ENCODE results near the gene MRPS6. TPM values are rescaled to one million over a fixed set of nuclear protein-coding genes. Genes with fewer than 3 reads are reported as not detected.

Gene MRPS6
- total and polyA plus RNA-seq, 3 experiments from 2014 or later, result 134 to 163 (median 136) TPM

GRCh38 chr21:34123609-34124008 lies 50.2 kb downstream of the MRPS6 start:
- POLR2A ChIA-PET, result interaction anchor here (0.5 kb wide), 1 partner anchor 60 kb away, joined by 3 read pairs; no protein-coding TSS in a partner anchor
- no peaks in the 10 kb centered on the region for H3K9me3 ChIP-seq (ENCODE audit: low read length)
- H3K27me3 ChIP-seq (ENCODE audit: insufficient read depth, low read length, poor library complexity, severe bottlenecking), result no peaks in the 10 kb centered on the region
- no peak for DNase-seq
- Mint-ChIP-seq H3K27me3 (no peaks in the 10 kb centered on the region), H3K4me1 (peaks cover 54 to 86% (median 75%) of the 10 kb centered on the region in 3 donors), H3K4me3 (no peak overlapping the region), H3K36me3 (peaks cover 6 to 43% (median 17%) of the 10 kb centered on the region in 3 donors), H3K27ac (peak overlapping the region in 3 of 8 donors; percentile 25 to 92 (median 36)), H3K9me3 (no peaks in the 10 kb centered on the region)
- no peak overlapping the region for H3K4me3 ChIP-seq (ENCODE audit: low read length)
- H3K27ac ChIP-seq (ENCODE audit: low read depth, low read length), result no peak overlapping the region
- no peaks in the 10 kb centered on the region for H3K36me3 ChIP-seq (ENCODE audit: insufficient read depth, low read length)
- peaks cover 14% of the 10 kb centered on the region for H3K4me1 ChIP-seq (ENCODE audit: insufficient read depth, low read length)
- CTCF ChIA-PET, result interaction anchor here (1.4 kb wide), 1 partner anchor 199 kb away, joined by 4 read pairs; no protein-coding TSS in a partner anchor

GRCh38 chr21:34126269-34126668 lies 52.9 kb downstream of the MRPS6 start:
- Mint-ChIP-seq H3K9me3 (no peaks in the 10 kb centered on the region), H3K4me1 (peaks cover 71 to 95% (median 85%) of the 10 kb centered on the region in 3 donors), H3K4me3 (no peak overlapping the region), H3K27ac (peak overlapping the region in 7 of 8 donors; percentile 23 to 80 (median 41)), H3K27me3 (no peaks in the 10 kb centered on the region), H3K36me3 (peaks cover 6 to 59% (median 23%) of the 10 kb centered on the region in 3 donors)
- no peak overlapping the region for H3K4me3 ChIP-seq (ENCODE audit: low read length)
- H3K9me3 ChIP-seq (ENCODE audit: low read length), result no peaks in the 10 kb centered on the region
- H3K27me3 ChIP-seq (ENCODE audit: insufficient read depth, low read length, poor library complexity, severe bottlenecking), result no peaks in the 10 kb centered on the region
- H3K27ac ChIP-seq (ENCODE audit: low read depth, low read length), result no peak overlapping the region
- peak in 1 of 5 donors; percentile 53 for DNase-seq
- H3K36me3 ChIP-seq (ENCODE audit: insufficient read depth, low read length), result no peaks in the 10 kb centered on the region
- POLR2A ChIA-PET, result no interaction called here
- H3K4me1 ChIP-seq (ENCODE audit: insufficient read depth, low read length), result peaks cover 39% of the 10 kb centered on the region
- CTCF ChIA-PET, result no interaction called here

GRCh38 chr21:34126691-34127090 lies 53.3 kb downstream of the MRPS6 start:
- Mint-ChIP-seq H3K27ac (peak overlapping the region in 4 of 8 donors; percentile 14 to 72 (median 36)), H3K9me3 (no peaks in the 10 kb centered on the region), H3K4me1 (peaks cover 70 to 95% (median 85%) of the 10 kb centered on the region in 3 donors), H3K27me3 (no peaks in the 10 kb centered on the region), H3K4me3 (no peak overlapping the region), H3K36me3 (peaks cover 6 to 63% (median 23%) of the 10 kb centered on the region in 3 donors)
- POLR2A ChIA-PET, result no interaction called here
- Histone ChIP-seq H3K27me3 (ENCODE audit: insufficient read depth, low read length, poor library complexity, severe bottlenecking) (no peaks in the 10 kb centered on the region), H3K36me3 (ENCODE audit: insufficient read depth, low read length) (no peaks in the 10 kb centered on the region), H3K4me1 (ENCODE audit: insufficient read depth, low read length) (peaks cover 40% of the 10 kb centered on the region), H3K4me3 (ENCODE audit: low read length) (no peak overlapping the region), H3K9me3 (ENCODE audit: low read length) (no peaks in the 10 kb centered on the region), H3K27ac (ENCODE audit: low read depth, low read length) (no peak overlapping the region)
- CTCF ChIA-PET, result no interaction called here
- DNase-seq, result no peak

GRCh38 chr21:34128124-34128523 lies 54.7 kb downstream of the MRPS6 start:
- peaks cover 78 to 98% (median 86%) of the 10 kb centered on the region in 3 donors for H3K4me1 Mint-ChIP-seq
- POLR2A ChIA-PET, result no interaction called here

GRCh38 chr21:34128674-34129038 lies 55.3 kb downstream of the MRPS6 start:
- H3K27me3 ChIP-seq (ENCODE audit: insufficient read depth, low read length, poor library complexity, severe bottlenecking), result no peaks in the 10 kb centered on the region
- H3K4me1 Mint-ChIP-seq, result peaks cover 79 to 98% (median 86%) of the 10 kb centered on the region in 3 donors
- H3K9me3 ChIP-seq (ENCODE audit: low read length), result no peaks in the 10 kb centered on the region
- no peak for DNase-seq
- peaks cover 11 to 80% (median 28%) of the 10 kb centered on the region in 3 donors for H3K36me3 Mint-ChIP-seq
- no peaks in the 10 kb centered on the region for H3K9me3 Mint-ChIP-seq
- H3K27ac Mint-ChIP-seq, result peak overlapping the region in 7 of 8 donors; percentile 5 to 73 (median 56)
- POLR2A ChIA-PET, result no interaction called here
- peaks cover 54% of the 10 kb centered on the region for H3K4me1 ChIP-seq (ENCODE audit: insufficient read depth, low read length)
- CTCF ChIA-PET, result interaction anchor here (0.7 to 1.5 kb wide), 6 partner anchors 9 to 220 kb away, joined by 3 to 5 read pairs (median 3); no protein-coding TSS in a partner anchor
- H3K27ac ChIP-seq (ENCODE audit: low read depth, low read length), result no peak overlapping the region
- H3K36me3 ChIP-seq (ENCODE audit: insufficient read depth, low read length), result no peaks in the 10 kb centered on the region
- H3K27me3 Mint-ChIP-seq, result no peaks in the 10 kb centered on the region
- peak overlapping the region in 3 of 7 donors; percentile 6 to 76 (median 30) for H3K4me3 Mint-ChIP-seq
- H3K4me3 ChIP-seq (ENCODE audit: low read length), result no peak overlapping the region

More at GRCh38 chr21:34128124-34128523, 54.7 kb downstream of the MRPS6 start:
- peaks cover 49% of the 10 kb centered on the region for H3K4me1 ChIP-seq (ENCODE audit: insufficient read depth, low read length)
- no peak overlapping the region for H3K27ac ChIP-seq (ENCODE audit: low read depth, low read length)
- no peaks in the 10 kb centered on the region for H3K9me3 Mint-ChIP-seq
- no peaks in the 10 kb centered on the region for H3K36me3 ChIP-seq (ENCODE audit: insufficient read depth, low read length)
- H3K27me3 Mint-ChIP-seq, result no peaks in the 10 kb centered on the region
- no peaks in the 10 kb centered on the region for H3K27me3 ChIP-seq (ENCODE audit: insufficient read depth, low read length, poor library complexity, severe bottlenecking)
- no peak for DNase-seq
- CTCF ChIA-PET, result interaction anchor here (1.1 to 1.5 kb wide), 2 partner anchors 193 to 204 kb away, joined by 3 to 4 read pairs; no protein-coding TSS in a partner anchor
- peak overlapping the region in 3 of 8 donors; percentile 0 to 75 (median 34) for H3K27ac Mint-ChIP-seq
- peaks cover 6 to 75% (median 27%) of the 10 kb centered on the region in 3 donors for H3K36me3 Mint-ChIP-seq
- H3K4me3 ChIP-seq (ENCODE audit: low read length), result no peak overlapping the region
- no peaks in the 10 kb centered on the region for H3K9me3 ChIP-seq (ENCODE audit: low read length)
- H3K4me3 Mint-ChIP-seq, result peak overlapping the region in 1 of 7 donors; percentile 55

GRCh38 chr21:34129039-34129891 lies 55.9 kb downstream of the MRPS6 start:
- Mint-ChIP-seq H3K4me3 (peak overlapping the region in 6 of 7 donors; percentile 6 to 76 (median 46)), H3K27ac (peak overlapping the region; percentile 5 to 81 (median 60)), H3K4me1 (peaks cover 80 to 98% (median 85%) of the 10 kb centered on the region in 3 donors), H3K36me3 (peaks cover 17 to 80% (median 31%) of the 10 kb centered on the region in 3 donors), H3K9me3 (no peaks in the 10 kb centered on the region), H3K27me3 (no peaks in the 10 kb centered on the region)
- peaks cover 54% of the 10 kb centered on the region for H3K4me1 ChIP-seq (ENCODE audit: insufficient read depth, low read length)
- H3K27me3 ChIP-seq (ENCODE audit: insufficient read depth, low read length, poor library complexity, severe bottlenecking), result no peaks in the 10 kb centered on the region
- peak overlapping the region; percentile 1 for H3K4me3 ChIP-seq (ENCODE audit: low read length)
- CTCF ChIA-PET, result interaction anchor here (0.7 to 1.5 kb wide), 6 partner anchors 9 to 219 kb away, joined by 3 to 5 read pairs (median 3); no protein-coding TSS in a partner anchor
- no peaks in the 10 kb centered on the region for H3K9me3 ChIP-seq (ENCODE audit: low read length)
- H3K36me3 ChIP-seq (ENCODE audit: insufficient read depth, low read length), result no peaks in the 10 kb centered on the region
- H3K27ac ChIP-seq (ENCODE audit: low read depth, low read length), result no peak overlapping the region
- peak in 4 of 5 donors; percentile 4 to 76 (median 44) for DNase-seq
- POLR2A ChIA-PET, result no interaction called here

GRCh38 chr21:34129901-34130715 lies 56.7 kb downstream of the MRPS6 start:
- Histone ChIP-seq H3K4me1 (ENCODE audit: insufficient read depth, low read length) (peaks cover 54% of the 10 kb centered on the region), H3K27ac (ENCODE audit: low read depth, low read length) (no peak overlapping the region), H3K27me3 (ENCODE audit: insufficient read depth, low read length, poor library complexity, severe bottlenecking) (no peaks in the 10 kb centered on the region), H3K9me3 (ENCODE audit: low read length) (no peaks in the 10 kb centered on the region), H3K36me3 (ENCODE audit: insufficient read depth, low read length) (no peaks in the 10 kb centered on the region), H3K4me3 (ENCODE audit: low read length) (peak overlapping the region; percentile 1)
- ChIA-PET POLR2A (no interaction called here), CTCF (interaction anchor here (0.9 to 1.5 kb wide), 5 partner anchors 8 to 187 kb away, joined by 3 read pairs; no protein-coding TSS in a partner anchor)
- Mint-ChIP-seq H3K27ac (peak overlapping the region; percentile 39 to 91 (median 64)), H3K4me3 (peak overlapping the region in 6 of 7 donors; percentile 0 to 76 (median 42)), H3K27me3 (no peaks in the 10 kb centered on the region), H3K4me1 (peaks cover 81 to 98% (median 85%) of the 10 kb centered on the region in 3 donors), H3K36me3 (peaks cover 25 to 84% (median 34%) of the 10 kb centered on the region in 3 donors), H3K9me3 (no peaks in the 10 kb centered on the region)
- DNase-seq, result no peak

All from CD8-positive, alpha-beta memory T cell (primary cell).